Endothelial cell of umbilical vein (primary cell): ENCODE results near the gene DNAH11. TPM values are rescaled to one million over a fixed set of nuclear protein-coding genes. Genes with fewer than 3 reads are reported as not detected.

Experiments used
- BruUV-seq: library from RNA; stranded (reverse); fragments of 400-500 nt; replicated peaks from 2 replicates; lab custom pipeline; 2021; lab: Mats Ljungman, UMichigan
- CTCF ChIA-PET: fragments of 300-600, 350-600 bp; sonication (Branson Sonifier 250); formaldehyde crosslinking; loops from one replicate; lab custom pipeline; 2021; ENCODE audit warnings: antibody characterized with exemption, inconsistent platforms; lab: Charles Lee
- POLR2A ChIA-PET: fragments of 300-600, 350-600 bp; sonication (Branson Sonifier 250); formaldehyde crosslinking; loops from one replicate; lab custom pipeline; 2021; ENCODE audit warnings: antibody characterized with exemption, inconsistent platforms; lab: Charles Lee
- DNase-seq: peaks from one replicate; pipeline ENCODE4 v3.0.0-alpha.2; 2011; ENCODE audit warnings: low read depth, low spot score
- FAIRE-seq: peaks from 2 replicates; lab custom pipeline; 2011; peaks lifted over from hg19 to GRCh38; lab: Jason Lieb, UNC
- H2AFZ ChIP-seq: 2 replicates; pipeline ENCODE4 v1.6.0; 2012; ENCODE audit warnings: low read depth, low read length, control low read depth, inconsistent platforms
- H3K27ac ChIP-seq: 2 replicates; pipeline ENCODE4 v1.5.1; 2011; ENCODE audit warnings: low read depth, mild to moderate bottlenecking, control low read depth, low read length, moderate library complexity; ENCODE audit not compliant: insufficient read depth
- H3K27me3 ChIP-seq, 2 experiments: 2 replicates each; pipeline versions ENCODE4 v1.6.0 to v1.6.1; 2011; ENCODE audit warnings: low read length in 2 of 2, mixed read lengths in 1 of 2; ENCODE audit not compliant: control insufficient read depth in 2 of 2, insufficient read depth in 2 of 2
- H3K36me3 ChIP-seq, 2 experiments: 2 replicates in 1 of 2; 3 replicates in 1 of 2; pipeline ENCODE4 v1.5.1; 2011; ENCODE audit warnings: low read length in 2 of 2, mild to moderate bottlenecking in 1 of 2, moderate library complexity in 1 of 2; ENCODE audit not compliant: control insufficient read depth in 2 of 2, insufficient read depth in 2 of 2; ENCODE audit errors: extremely low read depth in 1 of 2
- H3K4me1 ChIP-seq: 3 replicates; pipeline ENCODE4 v1.5.1; 2011; ENCODE audit warnings: mild to moderate bottlenecking, low read length; ENCODE audit not compliant: control insufficient read depth, insufficient read depth; ENCODE audit errors: extremely low read depth
- H3K4me2 ChIP-seq: 2 replicates; pipeline ENCODE4 v1.6.1; 2011; ENCODE audit warnings: low read length, control low read depth, mixed read lengths; ENCODE audit not compliant: insufficient read depth
- H3K4me3 ChIP-seq, 3 experiments: fragments of 200-600 bp in 1 of 3; sonication (generic), shearing (Covaris generic) in 1 of 3; replicated peaks in 1 of 3; 2 replicates each; pipeline ENCODE4 v1.5.1; 2011 to 2016; ENCODE audit warnings: control low read depth in 3 of 3, low read length in 3 of 3, mild to moderate bottlenecking in 2 of 3, inconsistent platforms in 1 of 3, low read depth in 1 of 3, moderate library complexity in 1 of 3; ENCODE audit not compliant: insufficient read depth in 1 of 3
- H3K79me2 ChIP-seq: 2 replicates; pipeline ENCODE4 v1.6.0; 2012; ENCODE audit warnings: low read length, inconsistent platforms; ENCODE audit not compliant: control insufficient read depth, insufficient read depth
- H3K9ac ChIP-seq: replicated peaks from 2 replicates; pipeline ENCODE3; 2011; ENCODE audit warnings: low read length, control low read depth; ENCODE audit not compliant: insufficient read depth; ENCODE audit errors: extremely low read depth
- H3K9me1 ChIP-seq: replicated peaks from 3 replicates; pipeline ENCODE4 v1.6.0; 2011; ENCODE audit warnings: mild to moderate bottlenecking, low read length; ENCODE audit not compliant: control insufficient read depth, insufficient read depth; ENCODE audit errors: extremely low read depth
- H3K9me3 ChIP-seq: replicated peaks from 2 replicates; pipeline ENCODE4 v1.5.1; 2012; ENCODE audit warnings: low read length, inconsistent platforms; ENCODE audit not compliant: control insufficient read depth, insufficient read depth
- H4K20me1 ChIP-seq: replicated peaks from 2 replicates; pipeline ENCODE3; 2011; ENCODE audit warnings: mild to moderate bottlenecking, low read length; ENCODE audit not compliant: control insufficient read depth, insufficient read depth; ENCODE audit errors: extremely low read depth
- GATA2 ChIP-seq: IDR thresholded peaks from 2 replicates; pipeline ENCODE4 v1.7.0; 2011; ENCODE audit warnings: low read depth, mild to moderate bottlenecking, moderate library complexity, mixed read lengths, low read length; ENCODE audit not compliant: insufficient read length, insufficient read depth
- POLR2AphosphoS5 ChIP-seq: IDR thresholded peaks from 2 replicates; pipeline ENCODE4 v1.6.1; 2012; ENCODE audit warnings: low read depth, mild to moderate bottlenecking, control low read depth, low read length, moderate library complexity; ENCODE audit not compliant: insufficient read depth
- dilution Hi-C: fragments of 300-500 bp; cut with MboI; formaldehyde crosslinking; loops from one replicate; pipeline ENCODE4 v1.15.0; 2019; ENCODE audit warnings: low sequenced_read_pairs; ENCODE audit not compliant: extremely low pct_ligation_motif_present
- intact Hi-C: fragments of 100-400 bp; cut with micrococcal nuclease; formaldehyde crosslinking; loops from one replicate; pipeline ENCODE4 v1.10.0; 2022
- polyA plus RNA-seq, 4 experiments: library from polyadenylated mRNA; depleted of rRNA in 3 of 4; stranded (reverse) in 3 of 4; unstranded in 1 of 4; fragments of >200 nt; gene quantifications; 2 replicates each; pipeline versions ENCODE4 v1.2.1 to v1.2.3, GENCODE V29; 2011 to 2012; ENCODE audit warnings: missing spikeins in 1 of 4
- total RNA-seq: library from RNA; stranded (reverse); gene quantifications from 2 replicates; pipeline ENCODE4 v1.2.3, GENCODE V29; 2021
- TF ChIP-seq, protein P1 (sequence below): IDR thresholded peaks from 2 replicates; pipeline ENCODE4 v1.6.1; 2011; ENCODE audit not compliant: insufficient read depth, insufficient read length

The DNAH11 gene
- total and polyA plus RNA-seq, 2 donors (not counting 3 experiments of a cell fraction or from before 2014, with no cell fraction given) = 0.69 to 0.91 TPM

DNA sequence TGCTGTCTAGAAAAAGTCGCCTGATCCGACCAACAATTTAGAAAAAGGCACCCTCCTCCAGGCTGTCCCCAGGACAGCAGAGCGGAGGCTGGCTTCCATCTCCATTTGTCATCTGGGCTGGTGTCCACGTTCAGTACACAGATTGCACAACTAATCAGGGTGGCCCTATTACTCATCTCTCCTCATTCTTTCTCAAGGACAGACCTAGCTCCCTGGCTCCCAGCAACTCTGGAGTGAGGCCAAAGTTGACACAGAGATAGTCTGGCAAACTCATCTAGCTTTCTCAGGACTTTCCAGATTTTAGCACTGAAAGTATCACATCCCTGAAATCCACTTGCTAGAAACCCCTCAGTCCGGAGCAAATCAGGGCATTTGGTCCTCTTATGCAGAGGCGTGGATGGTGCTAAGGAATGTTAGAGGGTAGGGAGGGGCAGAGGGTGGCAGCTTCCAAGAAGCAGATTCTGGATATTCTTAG, 75.1 kb downstream of the DNAH11 start:
- ChIA-PET CTCF (interaction anchor here (1.1 kb wide), 1 partner anchor 25 kb away, joined by 3 read pairs; no protein-coding TSS in a partner anchor), POLR2A (no interaction called here)
- peaks cover 21% of the 10 kb centered on the region for H3K4me1 ChIP-seq
- FAIRE-seq (peak; percentile 92), DNase-seq (peak; percentile 30)
- H3K4me2 ChIP-seq = peak overlapping the region; percentile 69
- no TSS peak for BruUV-seq
- dilution Hi-C loops (no loop called here), intact Hi-C loops (loop anchor here (1.0 to 5.0 kb wide), 6 partner anchors 38 to 383 kb away; partner anchors contain the start of genes CDCA7L and DNAH11)
- no peaks in the 10 kb centered on the region for H3K79me2 ChIP-seq
- no peaks in the 10 kb centered on the region for H3K36me3 ChIP-seq
- H3K9ac ChIP-seq = no peak overlapping the region
- peak overlapping the region; percentile 84 for H3K27ac ChIP-seq
- no peak overlapping the region for H3K4me3 ChIP-seq
- H4K20me1 ChIP-seq = no peaks in the 10 kb centered on the region
- H3K9me3 ChIP-seq = no peaks in the 10 kb centered on the region
- no peak overlapping the region for H2AFZ ChIP-seq
- TF ChIP-seq POLR2AphosphoS5 = no peak
- peak; percentile 18 for TF ChIP-seq GATA2
- no peaks in the 10 kb centered on the region for H3K9me1 ChIP-seq
- no peaks in the 10 kb centered on the region for H3K27me3 ChIP-seq

DNA sequence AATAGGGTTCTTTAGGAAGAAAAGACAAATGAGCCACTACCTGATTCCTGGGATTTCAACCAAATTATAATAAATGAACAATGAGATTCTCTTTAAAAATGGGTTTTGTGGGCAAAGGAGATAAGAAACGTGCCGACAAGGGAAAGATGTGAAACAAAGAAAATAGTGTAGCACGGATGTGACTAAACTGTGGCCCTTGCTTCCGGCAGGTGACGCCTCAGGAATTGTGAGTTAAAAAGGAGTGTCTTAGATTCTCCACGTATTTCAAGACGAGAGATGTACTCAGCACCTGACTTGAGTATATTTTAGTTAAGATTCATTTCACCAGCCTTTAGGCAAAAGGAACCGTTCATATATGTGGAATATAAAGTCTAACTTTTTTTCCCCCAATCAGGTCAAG, 75.9 kb downstream of the DNAH11 start:
- Histone ChIP-seq H3K4me3 (no peak overlapping the region), H3K4me1 (peaks cover 21% of the 10 kb centered on the region), H3K9me1 (no peaks in the 10 kb centered on the region), H2AFZ (no peak overlapping the region), H3K36me3 (no peaks in the 10 kb centered on the region), H3K4me2 (no peak overlapping the region), H3K9ac (no peak overlapping the region), H3K27me3 (no peaks in the 10 kb centered on the region), H4K20me1 (no peaks in the 10 kb centered on the region), H3K27ac (no peak overlapping the region), H3K79me2 (no peaks in the 10 kb centered on the region), H3K9me3 (no peaks in the 10 kb centered on the region)
- FAIRE-seq (peak; percentile 26), DNase-seq (no peak)
- CTCF ChIA-PET = interaction anchor here (1.1 kb wide), 1 partner anchor 24 kb away, joined by 3 read pairs; no protein-coding TSS in a partner anchor
- intact Hi-C loops (loop anchor here (5.0 kb wide), 2 partner anchors 76 to 234 kb away; partner anchors contain the start of gene DNAH11), dilution Hi-C loops (no loop called here)
- no TSS peak for BruUV-seq
- POLR2A ChIA-PET = no interaction called here
- no peak for TF ChIP-seq GATA2
- TF ChIP-seq, protein P1, sequence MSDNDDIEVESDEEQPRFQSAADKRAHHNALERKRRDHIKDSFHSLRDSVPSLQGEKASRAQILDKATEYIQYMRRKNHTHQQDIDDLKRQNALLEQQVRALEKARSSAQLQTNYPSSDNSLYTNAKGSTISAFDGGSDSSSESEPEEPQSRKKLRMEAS = no peak
